ENCODE measurements around the gene SUSD1. TPM values are rescaled to one million over a fixed set of nuclear protein-coding genes. Genes with fewer than 3 reads are reported as not detected.

Gene SUSD1
- total and polyA plus RNA-seq, 2 donors (not counting 3 experiments of a cell fraction or from before 2014, with no cell fraction given) = 33.1 to 37.8 TPM

DNA sequence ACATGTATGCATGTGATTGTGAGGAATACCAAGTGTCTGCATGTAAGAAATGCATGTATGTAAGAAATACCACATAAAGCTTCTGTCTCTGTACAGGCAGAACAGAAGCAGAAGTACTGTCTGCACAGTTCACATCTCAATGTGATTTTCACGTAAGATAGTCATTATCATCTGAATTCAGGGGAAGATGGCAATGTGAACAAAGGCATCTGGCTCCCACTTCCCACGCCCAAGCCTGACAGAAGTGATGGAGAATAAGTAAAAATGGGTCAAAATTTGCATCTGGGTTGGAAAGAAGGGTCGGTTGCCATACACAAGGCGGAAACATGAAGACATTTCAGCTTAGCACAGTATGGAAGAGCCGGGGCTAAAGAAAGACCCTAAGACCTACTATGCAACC, 71.7 kb downstream of the SUSD1 start:
- Histone ChIP-seq H3K27me3 (ENCODE audit: control insufficient read depth in 2 of 2, insufficient read depth in 2 of 2, low read length in 2 of 2) (no peaks in the 10 kb centered on the region), H3K36me3 (ENCODE audit: control insufficient read depth in 2 of 2, extremely low read depth in 1 of 2, insufficient read depth in 2 of 2, low read length in 2 of 2) (no peaks in the 10 kb centered on the region), H3K4me2 (ENCODE audit: insufficient read depth, low read length) (no peak overlapping the region), H3K9ac (replicated peaks; ENCODE audit: extremely low read depth, insufficient read depth, low read length) (no peak overlapping the region), H3K9me3 (replicated peaks; ENCODE audit: control insufficient read depth, insufficient read depth, low read length) (no peaks in the 10 kb centered on the region), H3K79me2 (ENCODE audit: control insufficient read depth, insufficient read depth, low read length) (no peaks in the 10 kb centered on the region), H3K27ac (ENCODE audit: insufficient read depth, low read depth, low read length) (no peak overlapping the region), H4K20me1 (replicated peaks; ENCODE audit: control insufficient read depth, extremely low read depth, insufficient read depth, low read length) (no peaks in the 10 kb centered on the region), H3K9me1 (replicated peaks; ENCODE audit: control insufficient read depth, extremely low read depth, insufficient read depth, low read length) (no peaks in the 10 kb centered on the region), H2AFZ (ENCODE audit: low read depth, low read length) (no peak overlapping the region), H3K4me3 (replicated peaks in 1 of 3; ENCODE audit: insufficient read depth in 1 of 3, low read depth in 1 of 3, low read length in 3 of 3) (no peak overlapping the region), H3K4me1 (ENCODE audit: control insufficient read depth, extremely low read depth, insufficient read depth, low read length) (no peaks in the 10 kb centered on the region)
- dilution Hi-C loops (cut with MboI; ENCODE audit: extremely low pct_ligation_motif_present, low sequenced_read_pairs) = no loop called here
- TF ChIP-seq JUN (IDR thresholded peaks at IDR 0.05; ENCODE audit: borderline replicate concordance, insufficient read depth, insufficient read length, low read depth) (no peak), POLR2AphosphoS5 (IDR thresholded peaks at IDR 0.05; ENCODE audit: insufficient read depth, low read depth, low read length) (no peak), MYC (IDR thresholded peaks at IDR 0.05; ENCODE audit: low read depth, low read length) (no peak), POLR2A (IDR thresholded peaks at IDR 0.05; ENCODE audit: low read depth, low read length) (no peak), GATA2 (IDR thresholded peaks at IDR 0.05; ENCODE audit: insufficient read depth, insufficient read length, low read depth, low read length) (no peak), EZH2 (IDR thresholded peaks at IDR 0.05; ENCODE audit: borderline replicate concordance, low read depth, low read length, severe bottlenecking) (no peak), FOS (IDR thresholded peaks at IDR 0.05; ENCODE audit: borderline replicate concordance, insufficient read depth, low read length) (no peak)
- TF ChIP-seq, protein P1, sequence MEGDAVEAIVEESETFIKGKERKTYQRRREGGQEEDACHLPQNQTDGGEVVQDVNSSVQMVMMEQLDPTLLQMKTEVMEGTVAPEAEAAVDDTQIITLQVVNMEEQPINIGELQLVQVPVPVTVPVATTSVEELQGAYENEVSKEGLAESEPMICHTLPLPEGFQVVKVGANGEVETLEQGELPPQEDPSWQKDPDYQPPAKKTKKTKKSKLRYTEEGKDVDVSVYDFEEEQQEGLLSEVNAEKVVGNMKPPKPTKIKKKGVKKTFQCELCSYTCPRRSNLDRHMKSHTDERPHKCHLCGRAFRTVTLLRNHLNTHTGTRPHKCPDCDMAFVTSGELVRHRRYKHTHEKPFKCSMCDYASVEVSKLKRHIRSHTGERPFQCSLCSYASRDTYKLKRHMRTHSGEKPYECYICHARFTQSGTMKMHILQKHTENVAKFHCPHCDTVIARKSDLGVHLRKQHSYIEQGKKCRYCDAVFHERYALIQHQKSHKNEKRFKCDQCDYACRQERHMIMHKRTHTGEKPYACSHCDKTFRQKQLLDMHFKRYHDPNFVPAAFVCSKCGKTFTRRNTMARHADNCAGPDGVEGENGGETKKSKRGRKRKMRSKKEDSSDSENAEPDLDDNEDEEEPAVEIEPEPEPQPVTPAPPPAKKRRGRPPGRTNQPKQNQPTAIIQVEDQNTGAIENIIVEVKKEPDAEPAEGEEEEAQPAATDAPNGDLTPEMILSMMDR (IDR thresholded peaks at IDR 0.05; ENCODE audit: extremely low read depth in 1 of 2, insufficient read depth in 1 of 2, low read depth in 1 of 2, low read length in 2 of 2) = no peak
- TF ChIP-seq, protein P2, sequence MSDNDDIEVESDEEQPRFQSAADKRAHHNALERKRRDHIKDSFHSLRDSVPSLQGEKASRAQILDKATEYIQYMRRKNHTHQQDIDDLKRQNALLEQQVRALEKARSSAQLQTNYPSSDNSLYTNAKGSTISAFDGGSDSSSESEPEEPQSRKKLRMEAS (IDR thresholded peaks at IDR 0.05; ENCODE audit: insufficient read depth, insufficient read length) = no peak
- POLR2A ChIA-PET = no interaction called here
- FAIRE-seq = no peak
- CTCF ChIA-PET = no interaction called here
- BruUV-seq (replicated peaks) = no TSS peak
- no peak for DNase-seq (ENCODE audit: low read depth, low spot score)
- intact Hi-C loops (cut with micrococcal nuclease) = no loop called here

Measured in endothelial cell of umbilical vein (primary cell).